ENCODE measurements around the gene SPAG16.

GRCh38 chr2:213443921-213444320, 159.7 kb downstream of the SPAG16 start:
- TF ChIP-seq CTCF (IDR thresholded peaks at IDR 0.05; ENCODE audit: low read depth, low read length): no peak
- TF ChIP-seq EZH2phosphoT487 (IDR thresholded peaks at IDR 0.05; ENCODE audit: low read depth): no peak
